Measurements from ENCODE around the gene CUEDC1. TPM values are rescaled to one million over a fixed set of nuclear protein-coding genes. Genes with fewer than 3 reads are reported as not detected.

CUEDC1 gene
- total and polyA plus RNA-seq, 2 of the 13 experiments (the other 11 are each of a cell fraction or from before 2014, with no cell fraction given) = 7.4 to 12.9 TPM

- TF ChIP-seq MAZ (IDR thresholded peaks at IDR 0.05; ENCODE audit: borderline replicate concordance, low read depth, low read length) (no peak), MAZ (CRISPR knock-in tag; IDR thresholded peaks at IDR 0.05; ENCODE audit: low read depth) (peak; percentile 48; the same call in 1 of the 2 replicates), ZNF251 (CRISPR knock-in tag; IDR thresholded peaks at IDR 0.05) (no peak), HOXA7 (CRISPR knock-in tag; IDR thresholded peaks at IDR 0.05) (no peak), MED13 (CRISPR knock-in tag; IDR thresholded peaks at IDR 0.05) (peak; percentile 65; the same call in 1 of the 2 replicates), SOX13 (IDR thresholded peaks at IDR 0.05) (peak; percentile 80; the same call in 1 of the 2 replicates), SOX13 (CRISPR knock-in tag; conservative IDR thresholded peaks at IDR 0.05 in 1 of 2, IDR thresholded peaks at IDR 0.05 in 1 of 2) (peak in 1 of 2 experiments; percentile 97; a peak in 2 of 4 replicates), NFIC (IDR thresholded peaks at IDR 0.05; ENCODE audit: low read length) (peak; percentile 32; the same call in 1 of the 2 replicates), ZNF382 (CRISPR knock-in tag; IDR thresholded peaks at IDR 0.05; ENCODE audit: borderline replicate concordance) (no peak), ZNF607 (CRISPR knock-in tag; IDR thresholded peaks at IDR 0.05; ENCODE audit: borderline replicate concordance) (0 out of 2 replicates have a peak, but pooled peaks have one; percentile 22), RXRB (CRISPR knock-in tag; IDR thresholded peaks at IDR 0.05; ENCODE audit: borderline replicate concordance) (peak; percentile 99), MYC (CRISPR knock-in tag; IDR thresholded peaks at IDR 0.05; ENCODE audit: borderline replicate concordance) (peak; percentile 81; the same call in 1 of the 2 replicates), ZNF614 (CRISPR knock-in tag; IDR thresholded peaks at IDR 0.05; ENCODE audit: borderline replicate concordance) (peak; percentile 77; the same call in 1 of the 2 replicates), CENPBD1 (CRISPR knock-in tag; IDR thresholded peaks at IDR 0.05; ENCODE audit: borderline replicate concordance, low read depth) (0 out of 2 replicates have a peak, but pooled peaks have one; percentile 60), HMG20A (CRISPR knock-in tag; IDR thresholded peaks at IDR 0.05; ENCODE audit: borderline replicate concordance) (peak; percentile 65; the same call in 1 of the 2 replicates), NCOA5 (CRISPR knock-in tag; IDR thresholded peaks at IDR 0.05) (no peak), NAIF1 (CRISPR knock-in tag; IDR thresholded peaks at IDR 0.05; ENCODE audit: borderline replicate concordance) (peak; percentile 49; the same call in 1 of the 2 replicates), CTCF (CRISPR knock-in tag; IDR thresholded peaks at IDR 0.05) (no peak), ATF4 (CRISPR knock-in tag; IDR thresholded peaks at IDR 0.05) (no peak), SMYD3 (CRISPR knock-in tag; IDR thresholded peaks at IDR 0.05) (peak; percentile 92; the same call in 1 of the 2 replicates), TOPORS (CRISPR knock-in tag; IDR thresholded peaks at IDR 0.05) (peak; percentile 74; the same call in 1 of the 2 replicates), ZBED4 (CRISPR knock-in tag; IDR thresholded peaks at IDR 0.05; ENCODE audit: borderline replicate concordance) (peak; percentile 53; the same call in 1 of the 2 replicates)
Measured at GRCh38 chr17:57838453-57838852, 116.8 kb downstream of the CUEDC1 start (continued).

Measured in HepG2 (cell line).